Panc1 (cell line): ENCODE results near the gene TRIM54. TPM values are rescaled to one million over a fixed set of nuclear protein-coding genes. Genes with fewer than 3 reads are reported as not detected.

Experiments used
- ATAC-seq: fragments of 200-7000 bp; cut with Tn5 transposase; 2 replicates; pipeline ENCODE4 v1.9.1; 2020; ENCODE audit warnings: mild to moderate bottlenecking, moderate library complexity
- BruUV-seq: library from RNA; stranded (reverse); fragments of 400-500 nt; replicated peaks from 2 replicates; lab custom pipeline; 2021; lab: Mats Ljungman, UMichigan
- CTCF ChIA-PET: fragments of 300-600 bp; sonication (Branson Sonifier 250); formaldehyde crosslinking; loops from one replicate; lab custom pipeline; 2022; ENCODE audit warnings: antibody characterized with exemption; lab: Charles Lee
- POLR2A ChIA-PET: fragments of 300-600 bp; sonication (Branson Sonifier 250); formaldehyde crosslinking; loops from one replicate; lab custom pipeline; 2022; ENCODE audit warnings: antibody characterized with exemption; lab: Charles Lee
- DNase-seq: peaks from one replicate; pipeline ENCODE4 v3.0.0-alpha.2; 2010; ENCODE audit warnings: low read depth, low spot score
- H3K27ac ChIP-seq: 2 replicates; pipeline ENCODE4 v1.5.1; 2011; ENCODE audit warnings: mild to moderate bottlenecking, low read length, inconsistent platforms
- H3K27me3 ChIP-seq: fragments of 200-500 bp; sonication (Bioruptor generic); 2 replicates; pipeline ENCODE4 v1.6.0; 2014; ENCODE audit warnings: low read length, inconsistent platforms; ENCODE audit not compliant: control insufficient read depth, insufficient read depth
- H3K36me3 ChIP-seq: fragments of 200-500 bp; sonication (Bioruptor generic); 2 replicates; pipeline ENCODE4 v1.5.1; 2014; ENCODE audit warnings: inconsistent platforms, mild to moderate bottlenecking, low read length, moderate library complexity; ENCODE audit not compliant: control insufficient read depth, insufficient read depth
- H3K4me1 ChIP-seq: 2 replicates; pipeline ENCODE4 v1.5.1; 2011; ENCODE audit warnings: inconsistent platforms, mild to moderate bottlenecking, low read length, moderate library complexity; ENCODE audit not compliant: control insufficient read depth, insufficient read depth
- H3K4me3 ChIP-seq, 2 experiments: 2 replicates each; pipeline ENCODE4 v1.5.1; 2011 to 2012; ENCODE audit warnings: low read depth in 2 of 2, low read length in 2 of 2, mild to moderate bottlenecking in 2 of 2, inconsistent platforms in 1 of 2, moderate library complexity in 1 of 2
- H3K9me3 ChIP-seq: fragments of 200-500 bp; sonication (Bioruptor generic); 2 replicates; pipeline ENCODE4 v1.5.1; 2014; ENCODE audit warnings: low read depth, mild to moderate bottlenecking, inconsistent platforms, low read length, moderate library complexity; ENCODE audit not compliant: control insufficient read depth, insufficient read depth
- POLR2AphosphoS5 ChIP-seq: IDR thresholded peaks from 2 replicates; pipeline ENCODE4 v1.6.1; 2012; ENCODE audit warnings: mild to moderate bottlenecking, low read depth, low read length, moderate library complexity
- SIN3A ChIP-seq: IDR thresholded peaks from 2 replicates; pipeline ENCODE4 v1.6.1; 2012; ENCODE audit warnings: low read depth, mild to moderate bottlenecking, low read length, moderate library complexity, borderline replicate concordance; ENCODE audit not compliant: insufficient read depth
- TCF7L2 ChIP-seq: IDR thresholded peaks from 2 replicates; pipeline ENCODE4 v1.6.1; 2011; ENCODE audit warnings: mild to moderate bottlenecking, low read depth, low read length, inconsistent platforms
- in situ Hi-C: cut with HindIII; loops from 2 replicates; pipeline ENCODE4 v1.10.0; 2016; ENCODE audit warnings: low sequenced_read_pairs, low pct_unique_long_range_greater_than_20kb
- intact Hi-C: fragments of 100-400 bp; cut with micrococcal nuclease; formaldehyde crosslinking; loops from one replicate; pipeline ENCODE4 v1.10.0; 2022; ENCODE audit not compliant: unreplicated experiment
- total RNA-seq: library from RNA; stranded (reverse); gene quantifications from one replicate; pipeline ENCODE4 v1.2.1, GENCODE V29; 2021; ENCODE audit not compliant: unreplicated experiment
- TF ChIP-seq, protein P1 (sequence below): fragments of 450-650 bp; IDR thresholded peaks from 2 replicates; pipeline ENCODE4 v1.5.1; 2017; ENCODE audit warnings: mild to moderate bottlenecking
- TF ChIP-seq, protein P2 (sequence below), 2 experiments: IDR thresholded peaks; 2 replicates each; pipeline ENCODE4 v1.6.1; 2011 to 2012; ENCODE audit warnings: low read depth in 2 of 2, control low read depth in 1 of 2, low read length in 1 of 2, mild to moderate bottlenecking in 1 of 2, moderate library complexity in 1 of 2; ENCODE audit not compliant: insufficient read depth in 1 of 2

TRIM54 gene
- total RNA-seq, 1 experiment from 2014 or later, result 0.21 TPM

DNA sequence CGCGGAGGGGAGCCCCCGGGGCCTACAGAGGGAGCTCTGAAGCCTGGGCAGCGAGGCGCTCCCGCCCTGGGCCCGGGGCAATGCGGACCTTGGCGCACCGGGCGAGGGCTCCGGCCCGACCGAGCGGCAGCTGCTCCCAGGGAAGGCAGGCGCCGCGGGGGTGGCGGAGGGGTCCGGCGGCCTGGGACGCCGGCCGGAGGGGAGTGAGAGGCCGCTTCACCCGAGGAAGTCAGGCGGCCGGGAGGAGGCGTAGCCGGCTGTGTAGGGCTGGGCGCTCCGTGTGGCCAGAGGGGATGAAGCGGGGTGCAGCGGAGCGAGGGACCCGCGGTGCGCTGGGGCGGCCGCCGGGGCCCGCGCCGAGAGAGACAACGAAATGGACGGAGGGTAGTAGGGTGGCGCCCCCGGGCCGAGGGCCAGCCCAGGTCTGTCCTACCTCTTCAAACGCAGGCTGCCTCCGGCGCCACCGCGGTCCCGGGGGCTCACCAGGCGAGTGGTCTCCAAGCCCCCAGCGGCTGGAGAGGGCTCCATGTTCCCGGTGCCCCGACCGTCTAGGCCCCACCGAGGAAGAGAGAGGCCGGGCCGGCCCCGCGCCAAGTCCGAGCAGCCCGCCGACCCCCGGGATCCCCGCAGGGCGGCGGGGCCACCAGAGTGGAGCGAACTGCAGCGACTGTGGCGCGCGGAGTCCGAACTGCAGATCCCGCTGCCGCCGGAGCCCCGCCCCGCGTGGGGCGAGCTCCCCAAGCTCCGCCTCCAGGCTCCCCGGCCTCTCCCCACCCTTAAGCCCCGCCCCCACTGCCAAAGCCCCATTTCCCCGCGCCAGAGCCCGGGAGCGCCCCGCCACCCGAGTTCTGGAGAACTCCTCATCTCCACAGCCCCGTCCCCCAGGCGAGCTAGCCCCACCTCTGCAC is 19.6 kb upstream of the TRIM54 start, which contains the start of gene SLC30A3:
SLC30A3 (minus strand) TSS at position 669 of the 908 bp plus-strand sequence; CDS start at position 528, 141 bp downstream.
- in situ Hi-C loops, result no loop called here
- TF ChIP-seq TCF7L2, result no peak
- TF ChIP-seq, protein P1, sequence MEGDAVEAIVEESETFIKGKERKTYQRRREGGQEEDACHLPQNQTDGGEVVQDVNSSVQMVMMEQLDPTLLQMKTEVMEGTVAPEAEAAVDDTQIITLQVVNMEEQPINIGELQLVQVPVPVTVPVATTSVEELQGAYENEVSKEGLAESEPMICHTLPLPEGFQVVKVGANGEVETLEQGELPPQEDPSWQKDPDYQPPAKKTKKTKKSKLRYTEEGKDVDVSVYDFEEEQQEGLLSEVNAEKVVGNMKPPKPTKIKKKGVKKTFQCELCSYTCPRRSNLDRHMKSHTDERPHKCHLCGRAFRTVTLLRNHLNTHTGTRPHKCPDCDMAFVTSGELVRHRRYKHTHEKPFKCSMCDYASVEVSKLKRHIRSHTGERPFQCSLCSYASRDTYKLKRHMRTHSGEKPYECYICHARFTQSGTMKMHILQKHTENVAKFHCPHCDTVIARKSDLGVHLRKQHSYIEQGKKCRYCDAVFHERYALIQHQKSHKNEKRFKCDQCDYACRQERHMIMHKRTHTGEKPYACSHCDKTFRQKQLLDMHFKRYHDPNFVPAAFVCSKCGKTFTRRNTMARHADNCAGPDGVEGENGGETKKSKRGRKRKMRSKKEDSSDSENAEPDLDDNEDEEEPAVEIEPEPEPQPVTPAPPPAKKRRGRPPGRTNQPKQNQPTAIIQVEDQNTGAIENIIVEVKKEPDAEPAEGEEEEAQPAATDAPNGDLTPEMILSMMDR, result no peak
- no peak for TF ChIP-seq SIN3A
- no peak for TF ChIP-seq POLR2AphosphoS5
- TF ChIP-seq, protein P2, sequence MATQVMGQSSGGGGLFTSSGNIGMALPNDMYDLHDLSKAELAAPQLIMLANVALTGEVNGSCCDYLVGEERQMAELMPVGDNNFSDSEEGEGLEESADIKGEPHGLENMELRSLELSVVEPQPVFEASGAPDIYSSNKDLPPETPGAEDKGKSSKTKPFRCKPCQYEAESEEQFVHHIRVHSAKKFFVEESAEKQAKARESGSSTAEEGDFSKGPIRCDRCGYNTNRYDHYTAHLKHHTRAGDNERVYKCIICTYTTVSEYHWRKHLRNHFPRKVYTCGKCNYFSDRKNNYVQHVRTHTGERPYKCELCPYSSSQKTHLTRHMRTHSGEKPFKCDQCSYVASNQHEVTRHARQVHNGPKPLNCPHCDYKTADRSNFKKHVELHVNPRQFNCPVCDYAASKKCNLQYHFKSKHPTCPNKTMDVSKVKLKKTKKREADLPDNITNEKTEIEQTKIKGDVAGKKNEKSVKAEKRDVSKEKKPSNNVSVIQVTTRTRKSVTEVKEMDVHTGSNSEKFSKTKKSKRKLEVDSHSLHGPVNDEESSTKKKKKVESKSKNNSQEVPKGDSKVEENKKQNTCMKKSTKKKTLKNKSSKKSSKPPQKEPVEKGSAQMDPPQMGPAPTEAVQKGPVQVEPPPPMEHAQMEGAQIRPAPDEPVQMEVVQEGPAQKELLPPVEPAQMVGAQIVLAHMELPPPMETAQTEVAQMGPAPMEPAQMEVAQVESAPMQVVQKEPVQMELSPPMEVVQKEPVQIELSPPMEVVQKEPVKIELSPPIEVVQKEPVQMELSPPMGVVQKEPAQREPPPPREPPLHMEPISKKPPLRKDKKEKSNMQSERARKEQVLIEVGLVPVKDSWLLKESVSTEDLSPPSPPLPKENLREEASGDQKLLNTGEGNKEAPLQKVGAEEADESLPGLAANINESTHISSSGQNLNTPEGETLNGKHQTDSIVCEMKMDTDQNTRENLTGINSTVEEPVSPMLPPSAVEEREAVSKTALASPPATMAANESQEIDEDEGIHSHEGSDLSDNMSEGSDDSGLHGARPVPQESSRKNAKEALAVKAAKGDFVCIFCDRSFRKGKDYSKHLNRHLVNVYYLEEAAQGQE (IDR thresholded peaks at IDR 0.05; ENCODE audit: insufficient read depth in 1 of 2, low read depth in 2 of 2, low read length in 1 of 2), result no peak
- Histone ChIP-seq H3K4me3 (peak within 1 kb of the TSS; percentile 43 to 51), H3K36me3 (no peaks in the 10 kb centered on the region), H3K9me3 (no peaks in the 10 kb centered on the region), H3K27ac (no peak within 1 kb of the TSS), H3K27me3 (peaks cover 27% of the 10 kb centered on the region), H3K4me1 (peaks cover 7% of the 10 kb centered on the region)
- ATAC-seq (peak; percentile 70), DNase-seq (no peak)
- CTCF ChIA-PET, result interaction anchor here (0.6 to 1.0 kb wide), 3 partner anchors 18 to 452 kb away, joined by 3 to 8 read pairs (median 5); no protein-coding TSS in a partner anchor
- intact Hi-C loops, result no loop called here
- no TSS peak for BruUV-seq
- POLR2A ChIA-PET, result no interaction called here

DNA sequence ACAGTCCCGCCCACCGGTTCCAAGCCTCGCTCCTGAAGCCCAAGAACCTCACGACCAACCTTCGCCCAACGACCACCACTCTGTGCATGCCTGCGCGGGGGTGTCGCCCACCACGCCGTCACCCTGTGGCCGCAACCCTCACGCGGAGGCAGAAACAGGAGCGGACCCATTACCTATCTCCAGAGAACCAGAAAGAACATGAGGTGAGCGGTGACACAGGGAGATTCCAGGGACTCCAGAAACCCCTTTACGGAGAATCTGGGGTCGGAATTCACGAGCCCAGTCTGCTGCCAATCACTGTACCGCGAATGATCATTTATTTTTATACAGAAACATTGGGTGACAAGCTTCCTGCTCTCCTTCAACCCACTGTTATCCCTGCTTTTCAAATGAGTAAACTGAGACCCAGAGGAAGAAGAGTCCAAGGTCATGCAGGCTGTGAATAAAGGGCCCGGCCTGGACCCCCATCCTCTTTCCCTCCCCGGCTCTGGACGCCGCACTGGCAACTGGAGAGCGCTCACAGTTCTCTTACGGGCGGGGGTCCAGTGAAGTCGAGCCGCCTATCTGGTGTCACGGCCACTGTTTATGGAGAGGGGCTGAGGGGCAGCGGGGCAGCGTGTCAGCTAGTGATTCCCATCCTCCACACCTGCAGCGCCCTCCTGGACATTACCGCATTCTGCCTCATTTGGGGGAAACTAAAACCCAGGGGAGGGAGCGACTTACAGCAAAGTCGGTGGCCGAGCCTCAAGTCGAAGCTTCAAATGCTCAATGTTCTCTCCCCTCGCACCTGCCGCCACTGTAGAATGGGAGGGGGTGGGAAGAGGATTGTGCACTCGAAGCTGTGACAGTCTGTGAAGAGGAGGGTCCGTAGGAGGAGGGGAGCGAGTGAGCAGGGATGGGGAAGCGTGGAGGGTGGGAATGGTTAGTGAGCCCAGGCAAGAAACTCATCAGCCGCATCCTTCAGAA is 18.7 kb upstream of the TRIM54 start:
- DNase-seq (no peak), ATAC-seq (no peak)
- ChIA-PET POLR2A (interaction anchor here (0.5 kb wide), 1 partner anchor 9 kb away, joined by 3 read pairs; no protein-coding TSS in a partner anchor), CTCF (interaction anchor here (0.6 to 1.0 kb wide), 3 partner anchors 17 to 453 kb away, joined by 3 to 8 read pairs (median 5); no protein-coding TSS in a partner anchor)
- no peak overlapping the region for H3K27ac ChIP-seq
- intact Hi-C loops (no loop called here), in situ Hi-C loops (no loop called here)
- peak overlapping the region; percentile 43 to 51 for H3K4me3 ChIP-seq
- no peaks in the 10 kb centered on the region for H3K9me3 ChIP-seq
- peaks cover 7% of the 10 kb centered on the region for H3K4me1 ChIP-seq
- no TSS peak for BruUV-seq
- no peaks in the 10 kb centered on the region for H3K36me3 ChIP-seq
- H3K27me3 ChIP-seq, result peaks cover 27% of the 10 kb centered on the region
- no peak for TF ChIP-seq SIN3A
- TF ChIP-seq, protein P1, result no peak
- no peak for TF ChIP-seq POLR2AphosphoS5
- TF ChIP-seq, protein P2 (IDR thresholded peaks at IDR 0.05; ENCODE audit: insufficient read depth in 1 of 2, low read depth in 2 of 2, low read length in 1 of 2), result no peak
- TF ChIP-seq TCF7L2, result no peak
